ENCODE data around the gene DPH3.
A peak's percentile ranks its signal among the peaks of the same experiment; 100 is the strongest.

The DPH3 gene

DNA sequence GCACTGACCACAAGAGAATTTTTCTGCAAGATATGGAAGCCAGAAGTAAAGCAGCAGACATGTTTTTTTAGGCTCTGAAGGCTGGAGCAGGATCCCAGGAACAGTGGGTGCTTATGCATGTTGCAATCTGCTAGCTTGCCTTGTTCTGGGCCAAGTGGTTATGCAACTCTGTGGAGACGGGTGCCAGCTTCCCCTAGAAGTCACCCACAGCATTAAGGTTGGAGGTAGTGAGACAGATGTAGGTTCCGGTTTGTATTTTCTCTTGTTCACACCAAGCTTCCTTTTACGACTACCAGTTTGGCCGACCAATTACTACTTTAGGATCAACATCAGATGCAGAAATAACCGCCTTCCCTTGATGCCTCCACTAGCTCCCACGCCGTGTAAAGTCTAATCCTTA, 11.1 kb downstream of the DPH3 start:
- no peak for DNase-seq

DNA sequence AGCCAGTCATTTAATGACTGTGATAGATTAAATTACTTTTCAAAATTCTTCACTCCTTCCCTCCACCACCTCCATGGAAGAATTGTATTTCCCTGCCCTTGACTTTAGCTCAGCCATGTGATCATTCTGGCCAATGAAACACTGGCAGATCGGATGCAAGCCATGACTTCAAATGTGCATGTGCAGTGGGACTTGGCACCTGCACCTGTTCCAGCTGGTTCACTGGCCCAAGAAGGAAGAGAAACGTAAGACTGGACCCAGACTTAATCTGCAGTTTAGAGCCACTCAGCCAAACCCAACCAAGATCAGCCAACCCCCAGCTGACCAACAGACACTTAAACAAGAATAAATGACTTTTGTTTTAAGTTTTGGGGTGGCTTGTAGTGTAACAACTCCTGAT, 11.8 kb downstream of the DPH3 start:
- no peak for DNase-seq

DNA sequence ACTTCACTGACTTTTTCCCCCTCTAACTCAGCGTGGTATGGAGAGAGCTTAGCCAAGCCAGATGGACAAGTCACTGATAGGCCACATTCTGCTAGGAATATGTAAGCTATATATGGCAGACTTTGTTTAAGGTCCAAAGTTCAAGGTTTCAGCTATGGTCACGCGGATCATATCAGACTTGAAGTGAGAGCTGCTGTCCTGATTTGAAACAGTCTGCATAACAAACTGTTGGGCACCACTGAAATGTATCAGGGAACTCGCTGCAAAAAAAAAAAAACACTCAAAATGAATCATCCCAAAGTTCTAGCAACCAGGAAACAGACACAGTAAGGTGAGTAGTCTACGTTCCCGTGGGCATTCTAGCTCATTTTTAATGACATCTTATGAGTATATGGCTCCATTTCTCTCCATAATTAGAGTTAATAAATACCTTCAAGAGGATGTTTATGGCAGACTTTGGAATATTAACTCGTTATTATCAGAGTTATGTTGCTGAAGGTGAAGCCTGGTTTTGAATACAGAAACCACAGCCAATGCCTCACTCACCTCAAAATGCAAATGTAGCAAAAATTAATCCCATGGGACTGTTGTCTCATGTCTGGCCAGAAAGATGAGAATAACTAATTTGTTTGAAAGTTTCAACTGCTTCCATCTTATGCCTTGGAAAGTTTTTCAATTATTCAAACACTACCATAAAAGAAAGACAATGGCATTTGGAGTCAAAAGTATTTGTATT, 12.3 kb downstream of the DPH3 start:
- DNase-seq = no peak

DNA sequence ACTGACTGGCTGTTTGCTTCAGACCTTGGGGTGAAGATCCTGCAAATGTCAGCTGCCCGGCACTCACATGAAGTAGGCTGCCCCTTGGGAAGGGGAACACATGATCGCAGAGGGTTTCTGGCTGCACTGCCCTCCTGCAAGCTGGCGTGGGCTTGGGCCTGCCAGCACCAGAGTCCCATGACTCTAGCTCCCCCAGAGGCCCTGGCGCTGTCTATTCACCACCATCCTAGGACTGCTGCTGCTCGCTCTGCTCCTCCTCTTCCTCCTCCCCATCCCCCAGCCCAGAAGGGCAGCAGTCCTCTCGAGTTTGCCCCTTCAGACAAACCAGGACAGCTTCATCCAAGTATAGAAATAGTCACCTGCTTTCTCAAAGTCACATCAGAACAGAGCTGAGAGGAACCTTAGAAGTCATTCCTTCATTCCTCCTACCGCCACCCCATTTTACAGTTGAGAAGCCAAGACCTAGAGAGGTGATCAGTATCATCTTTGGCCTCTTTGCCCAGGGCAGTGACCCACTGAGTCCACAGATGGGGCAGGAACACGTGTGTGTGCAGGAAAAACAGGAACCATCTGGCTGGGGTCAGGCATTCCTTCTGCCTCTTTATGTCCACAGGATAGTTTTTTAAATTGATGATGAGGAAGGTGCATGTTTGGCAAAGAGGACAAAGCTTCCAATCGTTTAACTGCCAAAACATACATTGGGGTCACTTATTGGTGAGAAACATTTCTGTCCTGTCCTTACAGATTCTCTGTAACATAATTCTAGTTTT, 13.2 kb downstream of the DPH3 start:
- no peak for DNase-seq

DNA sequence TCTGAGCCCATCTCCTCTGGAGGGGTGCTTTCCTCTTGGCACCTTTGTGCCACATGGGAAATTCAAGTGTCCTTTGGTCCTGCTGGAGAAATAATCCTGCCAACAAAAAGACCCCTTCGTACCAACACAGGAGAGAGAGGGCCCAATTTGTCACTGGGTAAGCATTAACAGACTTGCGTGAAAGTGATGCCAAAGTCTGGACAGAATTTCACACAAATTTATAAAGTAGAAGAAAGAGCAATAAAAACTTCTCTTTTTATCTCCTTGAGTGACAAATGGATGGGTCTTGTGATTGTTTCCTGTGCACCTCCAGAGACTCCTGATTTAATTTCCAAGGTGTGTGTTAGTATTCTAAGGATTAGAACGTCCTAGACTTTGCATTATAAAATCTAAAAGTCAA, 14.9 kb downstream of the DPH3 start:
- no peak for DNase-seq

DNA sequence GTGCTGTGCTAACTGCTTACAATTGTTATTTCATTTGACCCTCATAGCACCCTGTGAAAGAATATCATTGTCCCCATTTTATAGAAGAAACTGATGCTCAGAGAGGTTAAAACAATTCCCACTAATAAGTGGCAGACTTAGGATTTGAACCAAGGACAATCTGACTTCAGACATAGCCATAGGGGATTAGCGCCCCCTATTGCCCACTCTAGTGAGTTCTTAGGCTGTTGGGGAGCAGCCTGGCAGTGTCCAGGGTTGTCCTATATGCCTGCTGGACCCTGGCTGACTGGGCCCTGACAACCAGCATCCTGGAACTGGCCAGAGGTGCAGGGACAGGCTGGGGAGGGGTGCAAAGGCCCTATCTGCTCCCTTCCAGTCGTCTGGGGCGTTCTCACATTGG, 15.4 kb downstream of the DPH3 start:
- DNase-seq = no peak

DNA sequence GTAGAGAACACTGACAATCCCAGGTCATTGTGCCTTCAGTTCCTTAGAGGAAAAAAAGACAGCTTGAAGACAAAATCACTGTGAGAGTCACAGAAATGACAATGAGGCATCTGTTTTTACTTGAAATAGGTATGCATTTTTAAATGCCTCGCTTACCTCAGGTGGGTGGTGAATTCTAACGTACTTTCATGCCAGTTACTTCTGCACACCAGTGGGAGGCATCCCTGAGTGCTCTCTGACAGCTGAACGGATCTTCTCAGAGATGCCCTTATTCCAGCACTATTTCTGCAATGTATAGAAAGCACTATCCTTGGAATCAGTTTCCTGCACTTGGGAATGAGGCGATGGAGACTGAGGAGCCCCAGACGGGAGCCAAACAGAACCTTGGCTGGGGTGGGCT, 16.2 kb downstream of the DPH3 start:
- DNase-seq = no peak

DNA sequence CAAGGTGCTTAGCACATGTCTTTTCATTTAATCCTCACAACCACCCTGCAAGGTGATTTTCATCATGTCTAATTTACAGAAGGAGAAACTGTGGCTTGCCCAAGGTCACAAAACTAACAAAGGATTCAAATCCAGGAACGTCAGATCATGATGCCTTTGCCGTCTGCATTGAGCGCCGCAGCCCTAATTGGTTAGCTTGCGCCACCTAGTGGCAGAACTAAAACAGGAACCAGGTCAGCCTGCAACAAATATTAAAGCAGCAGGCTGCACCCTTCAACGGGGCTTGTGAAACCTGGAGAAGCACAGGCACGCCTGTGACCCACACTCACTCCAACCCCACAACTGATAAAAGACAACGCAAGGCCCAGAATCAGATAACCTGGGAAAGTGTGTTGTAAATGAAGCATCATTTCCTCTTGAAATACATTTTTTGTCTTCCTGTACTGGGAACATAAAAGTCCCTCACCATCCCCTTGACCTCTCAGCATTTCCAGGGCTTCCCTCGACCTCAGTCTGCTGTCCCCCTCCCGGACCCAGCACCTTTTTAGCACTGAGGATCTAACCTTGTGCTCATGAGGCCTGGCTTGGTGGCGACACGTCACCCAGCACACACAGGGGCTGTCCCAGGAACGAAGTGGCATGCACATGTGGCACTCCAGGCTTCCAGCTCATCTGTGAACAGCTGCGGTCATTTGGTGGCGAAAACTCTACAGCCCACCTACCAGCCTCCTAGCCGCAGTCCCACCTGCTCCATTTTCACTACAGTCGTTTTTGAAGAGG, 17.3 kb downstream of the DPH3 start:
- peak; percentile 78 for DNase-seq

DNA sequence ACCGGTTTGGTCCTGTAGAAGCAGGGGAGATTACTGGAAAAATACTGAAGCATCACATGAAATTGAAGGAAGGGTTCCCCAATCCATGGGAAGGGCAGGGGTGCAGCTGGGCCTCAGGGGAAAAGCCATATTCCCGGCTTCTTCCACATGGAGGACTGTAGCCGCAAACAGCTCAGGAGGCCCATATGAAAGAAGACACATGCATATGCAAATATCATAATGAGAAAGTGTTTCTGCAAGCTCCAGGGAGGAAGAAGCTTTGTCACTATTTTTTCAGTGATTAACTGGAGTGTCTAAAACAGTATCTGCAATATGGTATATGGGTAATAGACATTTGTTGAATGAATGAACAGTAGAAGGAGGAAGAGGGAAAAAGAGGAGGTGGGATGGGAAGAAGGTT, 19.1 kb downstream of the DPH3 start:
- no peak for DNase-seq

DNA sequence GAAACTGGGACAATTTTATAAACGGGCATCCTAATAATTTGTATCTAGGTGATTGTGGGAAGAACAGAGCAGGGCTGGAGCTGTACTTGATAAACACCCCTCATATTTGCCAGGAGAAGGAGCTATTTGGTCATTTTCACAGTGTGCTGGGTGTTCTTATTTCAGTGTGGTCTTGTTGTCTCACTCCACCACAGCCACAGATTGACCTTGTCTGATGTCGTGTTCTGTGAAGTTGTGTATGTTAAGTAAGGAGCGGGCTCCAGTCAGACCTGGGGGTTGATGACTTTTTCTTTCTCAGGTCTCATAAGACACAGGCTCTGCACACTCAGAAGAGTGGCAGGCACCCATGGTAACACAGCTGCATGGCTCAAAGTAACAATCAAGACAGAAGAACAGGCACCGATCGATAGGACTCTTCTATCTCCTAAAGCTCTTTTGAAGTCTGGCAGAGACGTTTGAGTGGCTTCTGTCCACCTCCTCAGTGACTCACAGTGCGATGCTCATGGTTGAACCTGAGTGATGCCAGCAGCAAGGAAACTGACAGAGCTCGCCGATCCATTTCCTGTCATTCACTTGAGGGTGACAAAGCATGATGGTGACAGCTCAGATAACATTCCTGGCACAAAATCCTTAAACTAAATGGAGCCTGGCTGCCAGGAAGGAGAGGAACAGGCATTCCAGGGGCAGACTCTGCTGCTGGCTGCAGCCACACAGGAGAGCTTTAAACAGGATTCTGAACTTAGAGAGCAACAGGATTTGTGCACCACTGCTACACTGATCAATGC, 20.8 kb downstream of the DPH3 start:
- DNase-seq = no peak

DNA sequence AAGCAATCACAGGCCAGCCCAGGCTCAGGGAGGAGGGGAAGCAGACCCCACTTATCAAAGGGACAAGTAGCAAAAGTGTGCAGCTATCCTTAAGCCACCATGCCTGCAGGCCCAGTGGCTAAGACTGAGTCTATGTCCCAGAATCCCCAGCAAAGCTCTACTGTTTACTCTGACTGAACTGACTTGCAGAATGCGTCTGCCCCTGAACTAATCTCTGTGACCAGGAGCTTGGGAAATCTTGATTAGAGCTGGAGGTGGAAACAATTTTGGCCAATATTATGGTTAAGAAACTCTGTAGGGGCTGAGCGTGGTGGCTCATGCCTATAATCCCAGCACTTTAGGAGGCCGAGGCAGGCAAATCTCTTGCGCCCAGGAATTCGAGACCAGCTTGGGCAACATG, 22.6 kb downstream of the DPH3 start:
- DNase-seq = no peak

DNA sequence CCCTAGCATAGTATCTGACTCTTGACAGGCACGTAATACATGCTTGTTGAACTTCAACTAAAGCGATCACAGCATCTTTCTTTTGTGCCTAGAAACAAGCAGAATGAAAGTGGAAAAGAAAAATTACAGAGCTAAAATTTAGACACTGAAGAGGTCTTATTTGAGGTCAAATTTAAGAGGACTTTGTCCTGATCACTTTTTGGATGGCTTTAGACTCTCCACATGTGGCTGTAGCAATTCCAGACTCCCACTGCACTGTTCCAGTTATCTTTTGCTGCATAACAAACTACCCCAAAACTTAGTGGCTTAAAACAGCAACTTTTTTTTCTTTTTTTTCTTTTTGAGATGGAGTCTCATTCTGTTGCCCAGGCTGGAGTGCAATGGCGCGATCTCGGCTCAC, 23.5 kb downstream of the DPH3 start:
- DNase-seq = no peak

DNA sequence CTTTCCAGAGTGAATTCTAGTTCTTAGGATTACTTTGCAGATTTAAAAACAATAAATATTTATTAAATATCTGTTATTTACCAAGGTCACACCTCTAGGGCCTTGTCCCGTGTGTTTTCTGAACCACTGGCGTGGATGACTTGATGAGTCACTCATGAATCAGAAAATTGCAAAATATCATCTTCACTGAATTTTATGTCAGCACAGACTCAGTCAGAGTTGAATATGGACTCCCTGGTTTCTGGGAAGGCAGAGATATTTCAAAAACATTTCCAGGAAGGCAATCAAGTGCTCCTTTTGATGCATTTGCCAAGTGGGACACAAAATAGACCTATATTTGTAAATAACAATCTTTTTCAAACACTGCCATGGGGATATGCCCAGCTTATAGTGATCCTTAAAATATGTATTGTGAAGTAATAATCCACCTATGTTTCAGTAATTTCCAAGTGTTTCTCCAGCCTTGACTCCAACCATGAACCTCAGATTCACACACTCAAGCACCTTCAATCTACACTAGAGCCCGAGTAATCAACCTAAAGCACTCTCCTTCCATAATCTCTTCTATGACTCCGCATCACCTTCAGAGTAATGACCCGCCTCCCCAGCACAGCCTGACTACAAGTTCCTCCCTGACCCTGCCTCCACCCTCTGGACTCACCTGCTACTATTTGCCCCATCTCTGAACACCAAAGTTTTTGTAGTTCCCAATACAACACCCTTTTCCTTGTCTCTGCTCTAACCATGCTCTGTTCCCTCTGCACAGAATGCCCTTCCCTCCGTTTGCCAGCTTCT, 24.3 kb downstream of the DPH3 start:
- no peak for DNase-seq

DNA sequence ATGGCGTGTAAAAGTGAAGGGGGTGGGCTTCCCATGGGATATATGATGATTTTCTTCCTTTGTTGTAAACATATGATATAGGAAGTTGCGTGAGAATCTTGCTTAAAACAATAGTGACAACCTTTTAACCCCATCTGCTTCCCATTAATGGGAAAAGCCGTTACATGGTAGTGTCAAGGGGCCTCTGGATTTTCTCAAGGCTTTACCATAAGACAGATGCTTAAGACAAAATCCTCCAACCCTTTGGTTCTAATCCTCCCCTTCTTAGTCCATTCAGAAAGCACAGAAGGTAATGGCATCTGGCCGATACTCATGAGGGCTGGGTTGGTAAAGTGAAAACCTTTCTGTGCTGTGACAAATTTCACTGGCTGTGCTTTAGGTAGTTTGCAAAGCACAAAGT, 25.0 kb downstream of the DPH3 start:
- no peak for DNase-seq

DNA sequence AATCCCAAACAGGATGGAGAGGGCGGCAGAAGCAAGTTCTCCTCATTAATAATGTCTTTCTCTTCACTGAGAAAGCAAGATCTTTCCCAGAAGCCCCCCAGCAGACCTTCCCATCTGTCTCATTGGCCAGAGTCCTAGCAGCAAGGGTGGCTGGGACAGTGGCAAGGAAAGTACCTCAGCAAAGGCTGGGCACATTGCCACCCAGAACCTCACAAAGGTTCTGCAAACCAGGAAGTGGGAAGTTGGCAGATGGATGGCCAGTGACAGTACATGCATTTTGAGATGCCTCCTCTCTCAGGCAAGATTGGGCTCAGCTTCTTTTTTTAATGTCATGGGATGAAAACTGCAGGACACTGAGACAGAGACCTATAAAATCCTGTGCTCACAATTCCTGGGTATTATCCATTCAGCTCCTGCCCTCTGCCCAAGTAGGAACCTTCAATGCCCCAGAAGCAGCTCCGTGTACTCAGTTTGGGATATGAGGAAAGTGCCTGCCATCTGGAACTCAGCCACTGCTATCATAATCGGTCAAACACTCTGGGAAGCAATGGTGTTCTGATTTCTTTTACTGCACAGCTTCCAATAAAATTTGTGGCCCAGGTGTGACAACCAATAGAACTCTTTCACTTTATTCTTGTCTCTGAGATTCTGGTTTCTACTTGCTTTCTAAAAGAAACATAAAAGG, 25.5 kb downstream of the DPH3 start:
- no peak for DNase-seq

DNA sequence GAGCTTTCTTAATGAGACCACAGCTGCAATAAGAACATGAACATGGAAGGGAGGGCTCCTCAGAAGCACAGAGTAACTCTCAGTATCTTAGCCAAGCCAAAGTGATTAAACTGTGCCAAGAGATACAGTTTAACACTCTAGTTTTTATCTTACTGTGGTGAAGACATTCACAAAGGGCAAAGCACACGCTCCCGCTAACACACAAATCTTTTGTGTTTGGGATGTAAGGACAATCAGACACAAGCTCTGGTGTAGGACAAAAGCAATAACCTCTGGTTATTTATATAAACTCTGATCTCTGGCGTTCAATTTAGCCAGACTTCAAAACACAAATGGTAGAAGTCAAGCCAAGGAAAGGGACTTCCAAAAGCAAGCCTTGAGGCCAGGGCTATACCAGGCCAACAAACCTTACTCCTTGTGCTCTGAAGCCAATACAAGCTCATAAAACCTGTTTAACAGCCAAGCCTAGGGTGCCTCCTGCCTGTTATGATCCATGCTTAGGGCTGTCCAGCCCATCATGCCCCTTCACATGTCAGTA, 27.8 kb downstream of the DPH3 start:
- no peak for DNase-seq

DNA sequence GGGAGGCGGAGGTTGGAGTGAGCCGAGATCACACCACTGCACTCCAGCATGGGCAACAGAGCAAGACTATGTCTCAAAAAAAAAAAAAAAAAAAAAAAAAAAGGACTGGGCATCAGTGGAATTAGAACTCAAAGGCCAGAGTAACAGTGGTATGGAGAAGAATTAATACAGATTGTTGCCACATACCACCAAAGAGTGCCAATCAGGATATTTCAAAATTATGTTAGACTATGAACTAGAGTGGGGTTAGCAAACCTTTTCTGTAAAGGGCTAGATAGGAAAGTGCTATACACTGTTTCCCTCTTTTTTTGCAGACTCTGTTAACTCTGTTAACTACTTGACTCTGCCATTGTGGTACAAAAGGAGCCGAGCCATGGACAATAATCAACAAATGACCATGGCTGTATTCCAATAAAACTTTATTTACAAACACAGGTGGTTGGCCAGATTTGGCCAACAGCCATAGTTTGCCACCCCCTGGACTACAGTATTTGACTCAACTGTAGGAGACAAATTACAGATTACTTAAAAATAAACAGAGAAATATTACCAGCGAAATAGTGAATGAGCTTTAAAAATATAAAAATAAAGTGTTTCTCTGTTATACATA, 28.6 kb downstream of the DPH3 start:
- DNase-seq = no peak

DNA sequence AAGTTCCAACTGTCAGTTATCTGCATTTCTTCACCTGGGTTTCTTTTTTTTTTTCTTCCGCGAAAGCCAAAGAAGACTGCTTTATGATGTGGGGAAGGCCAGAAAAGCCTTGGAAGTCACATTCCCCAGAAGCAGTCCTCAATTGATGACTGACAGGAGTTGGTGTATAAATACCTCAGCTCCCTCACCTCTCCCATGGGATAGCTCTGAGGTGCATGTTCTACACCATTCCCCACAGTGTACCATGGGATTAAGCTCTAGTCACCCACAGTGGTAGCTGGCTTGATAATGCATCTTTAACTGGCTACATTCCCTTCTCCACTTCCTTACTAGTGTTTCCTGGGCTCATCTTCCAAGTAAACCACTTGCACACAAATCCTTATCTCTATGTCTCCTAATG, 30.5 kb downstream of the DPH3 start:
- DNase-seq = no peak

DNA sequence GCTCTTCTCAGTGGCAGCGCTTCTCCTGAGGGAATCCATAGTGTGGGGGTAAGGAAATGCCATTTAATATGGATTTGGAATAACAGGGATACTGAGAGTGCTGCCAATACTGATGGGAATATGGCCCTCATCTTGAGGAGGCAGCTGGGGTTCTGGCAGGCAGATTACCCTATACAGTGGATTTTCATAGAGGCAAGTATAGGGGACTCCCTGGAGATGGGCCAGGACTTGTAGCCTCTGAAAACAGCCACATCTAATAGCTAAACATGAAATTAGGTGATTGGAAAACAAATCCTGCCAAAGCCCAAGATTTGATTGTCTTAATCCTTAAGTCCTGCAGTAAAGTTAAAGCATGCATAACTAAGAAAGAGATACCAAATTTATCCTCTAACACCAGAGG, 30.9 kb downstream of the DPH3 start:
- no peak for DNase-seq

DNA sequence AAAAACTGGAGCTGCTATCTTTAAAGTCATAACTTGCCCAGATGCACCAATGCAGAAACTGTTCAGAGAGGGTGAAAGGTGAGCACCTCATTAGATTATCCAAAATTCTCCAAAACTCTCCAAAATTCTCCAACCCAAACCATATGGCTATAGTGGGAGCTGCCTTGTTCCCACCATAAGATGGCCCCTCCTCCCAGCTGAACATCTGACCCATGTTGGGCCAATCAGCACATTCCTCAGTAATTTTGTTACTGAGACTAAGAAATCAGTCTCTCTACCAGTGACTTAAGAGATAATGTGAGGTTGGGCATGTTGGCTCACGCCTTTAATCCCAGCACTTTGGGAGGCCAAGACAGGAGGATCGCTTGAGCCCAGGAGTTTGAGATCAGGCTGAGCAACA, 32.8 kb downstream of the DPH3 start:
- no peak for DNase-seq

DNA sequence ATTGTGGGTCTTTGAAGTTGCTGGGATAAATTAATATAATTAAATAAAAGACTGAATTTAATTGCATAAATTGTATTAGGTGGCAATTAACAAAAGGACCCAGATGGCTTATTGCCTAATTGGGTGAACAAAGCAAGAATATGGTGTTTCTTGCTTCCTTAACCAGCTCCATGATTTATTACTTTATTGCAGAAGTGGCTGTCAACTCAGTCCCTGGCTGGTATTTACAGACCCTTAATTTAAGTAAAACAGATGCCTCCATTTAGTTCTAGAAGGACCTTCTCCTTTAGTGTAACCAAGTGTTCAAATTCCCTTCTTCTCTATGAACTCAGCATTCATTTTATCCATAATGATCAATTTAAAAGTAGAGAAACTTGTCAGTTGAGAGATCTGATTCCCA, 35.1 kb downstream of the DPH3 start:
- no peak for DNase-seq
